GM19397 (cell line): Measurements from ENCODE around the gene PRKG1.
"Not testable (repeated sequence)": the region's sequence is repeated elsewhere in the genome, so short reads cannot be mapped to it uniquely, and the experiment has no call there.

Source experiments
- ATAC-seq: cut with Tn5 transposase; IDR thresholded peaks from one replicate; pipeline ENCODE4 v1.9.1; 2021; ENCODE audit warnings: mild to moderate bottlenecking, moderate library complexity; ENCODE audit not compliant: unreplicated experiment

Gene PRKG1

DNA sequence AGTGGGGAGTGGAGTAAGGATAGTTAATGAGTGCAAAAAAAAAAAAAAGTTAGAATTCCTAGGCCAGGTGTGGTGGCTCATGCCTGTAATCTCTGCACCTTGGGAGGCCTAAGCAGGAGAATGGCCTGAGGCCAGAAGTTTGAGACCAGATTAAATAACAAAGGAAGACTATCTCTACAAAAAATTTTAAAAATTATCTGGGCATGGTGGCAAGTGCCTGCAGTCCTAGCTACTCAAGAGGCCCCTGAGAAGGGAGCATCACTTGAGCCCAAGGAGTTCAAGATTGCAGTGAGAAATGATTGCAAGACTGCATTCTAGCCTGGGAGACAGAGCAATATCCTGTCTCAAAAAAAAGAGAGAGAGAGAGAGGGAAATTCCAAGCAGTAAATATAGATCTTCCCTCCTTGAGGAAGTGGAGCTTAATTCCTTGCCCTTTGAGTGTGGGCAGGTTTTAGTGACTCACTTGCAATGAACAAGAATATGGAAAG lies 644.6 kb downstream of the PRKG1 start:
- ATAC-seq = no peak

DNA sequence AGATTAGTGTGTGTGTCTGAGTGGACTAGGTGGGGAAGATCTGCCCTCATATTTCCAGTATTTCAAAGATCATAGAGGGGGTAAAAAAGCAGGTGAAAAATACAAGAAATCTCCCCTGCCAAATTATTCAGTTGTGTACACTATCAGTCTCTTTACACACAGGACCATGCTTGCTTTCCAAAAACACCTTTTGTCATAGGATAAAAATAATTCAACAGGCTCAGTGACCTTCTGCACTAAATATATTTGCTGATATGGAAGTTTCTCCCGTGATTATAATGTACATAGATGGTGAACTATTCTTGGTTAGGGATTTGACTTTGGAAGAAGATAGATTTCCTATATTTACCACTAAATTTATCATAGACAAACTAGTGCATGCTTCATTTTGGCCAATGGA lies 649.8 kb downstream of the PRKG1 start:
- no peak for ATAC-seq

DNA sequence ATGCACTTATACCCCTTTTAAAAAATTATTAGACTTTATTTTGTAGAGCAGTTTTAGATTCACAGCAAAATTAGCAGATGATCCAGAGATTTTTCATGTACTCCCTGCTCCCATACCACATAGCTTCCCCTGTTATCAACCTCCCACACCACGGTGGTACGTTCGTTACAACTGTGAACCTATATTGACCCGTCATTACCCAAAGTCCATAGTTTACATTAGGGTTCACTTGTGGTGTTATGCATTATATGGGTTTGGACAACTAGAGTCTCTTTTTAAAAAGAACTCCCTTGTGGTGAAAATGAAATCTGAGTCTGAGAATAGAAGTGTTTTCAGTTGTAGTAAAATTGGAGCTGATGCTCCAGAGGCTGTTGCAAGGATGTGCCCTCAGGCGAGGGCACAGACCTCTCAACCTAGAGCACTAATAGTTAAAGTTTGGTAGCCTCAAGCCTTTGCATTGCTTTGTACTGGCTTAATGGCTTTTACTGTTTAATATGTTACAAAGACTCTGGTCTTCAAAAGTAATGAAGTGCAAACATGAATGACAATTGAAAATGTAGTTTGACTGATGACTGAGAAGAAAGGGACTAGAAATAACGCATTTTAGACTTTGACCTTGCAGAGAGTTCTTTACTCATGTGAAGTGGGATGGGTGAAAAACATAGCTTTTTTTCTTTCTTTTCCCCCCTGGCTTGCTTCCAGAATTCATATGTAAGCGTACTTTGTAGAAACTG lies 655.7 kb downstream of the PRKG1 start:
- ATAC-seq = no peak

DNA sequence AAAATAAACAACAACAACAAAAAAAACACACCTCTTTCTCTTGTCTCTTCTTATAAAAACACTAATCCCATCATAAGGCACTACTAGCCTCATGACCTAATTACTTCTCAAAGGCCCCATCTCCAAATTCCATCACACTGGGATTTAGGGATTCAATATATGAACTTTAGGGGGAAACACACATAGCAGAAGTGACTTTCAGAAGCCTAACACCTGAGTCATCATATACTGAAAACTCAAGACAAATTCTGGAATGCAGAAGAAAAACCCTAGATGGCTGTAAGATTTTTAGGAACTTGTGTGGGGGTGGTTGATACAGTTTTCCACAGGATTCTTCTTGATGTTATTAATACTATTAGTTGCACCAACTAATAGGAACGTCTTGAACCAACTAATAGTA lies 658.8 kb downstream of the PRKG1 start:
- no peak for ATAC-seq

DNA sequence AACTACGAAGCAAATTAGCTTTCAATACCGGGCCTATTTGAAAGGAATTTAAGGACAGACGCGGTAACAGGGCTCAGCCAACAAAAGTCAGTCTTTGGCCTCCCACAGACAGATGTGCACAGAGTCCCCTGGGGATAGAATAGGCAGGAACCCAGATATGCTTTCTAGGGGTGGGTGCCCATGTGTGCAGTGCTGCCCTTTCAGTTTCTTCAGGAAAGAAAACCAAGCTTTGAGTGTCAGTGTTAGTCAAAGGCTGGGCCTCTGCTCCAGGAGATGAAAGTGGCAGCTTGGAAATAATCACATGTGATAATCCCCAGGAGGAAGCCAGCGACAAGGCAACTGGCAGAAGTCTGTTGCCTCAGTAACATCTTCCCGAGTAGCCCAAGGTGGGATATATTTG lies 668.9 kb downstream of the PRKG1 start:
- peak; percentile 98 for ATAC-seq

GRCh38 chr10:51744235-51745000 lies 670.1 kb downstream of the PRKG1 start:
- no peak for ATAC-seq

DNA sequence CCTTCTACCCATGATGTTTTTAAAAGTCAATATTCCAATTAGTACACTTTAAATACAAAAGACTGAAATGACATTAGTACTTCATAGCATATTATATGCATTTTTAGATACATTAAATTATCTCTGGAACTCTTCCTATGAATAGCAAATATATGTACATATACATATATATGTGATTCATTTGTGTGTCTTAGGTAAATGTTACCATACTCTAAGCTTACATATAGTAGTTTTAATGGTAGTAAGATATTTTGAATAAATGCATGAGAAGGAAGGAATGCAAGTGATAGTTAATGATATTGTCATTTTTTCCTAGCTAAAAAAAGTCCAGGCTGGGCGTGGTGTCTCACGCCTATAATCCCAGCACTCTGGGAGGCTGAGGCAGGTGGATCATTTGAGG lies 671.1 kb downstream of the PRKG1 start:
- no peak for ATAC-seq

DNA sequence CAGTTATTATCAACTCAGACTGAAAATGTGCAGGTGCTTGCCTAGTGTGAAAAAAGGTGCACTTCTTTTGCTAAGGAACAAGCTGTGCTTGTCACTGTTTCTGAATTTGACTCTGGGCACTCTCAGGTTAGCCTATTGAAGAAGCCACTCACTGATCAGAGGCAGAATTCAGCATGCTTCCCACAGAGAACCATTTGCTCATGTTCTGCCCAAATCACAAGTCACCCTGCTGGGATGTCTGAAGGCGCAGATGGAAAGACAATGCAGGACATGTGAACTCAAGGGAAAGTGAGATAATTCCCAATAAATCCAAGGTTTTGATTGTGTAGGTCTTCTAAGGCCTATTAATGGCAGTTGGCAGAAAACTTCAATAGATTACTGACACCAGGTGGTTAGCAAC lies 672.9 kb downstream of the PRKG1 start:
- no peak for ATAC-seq

DNA sequence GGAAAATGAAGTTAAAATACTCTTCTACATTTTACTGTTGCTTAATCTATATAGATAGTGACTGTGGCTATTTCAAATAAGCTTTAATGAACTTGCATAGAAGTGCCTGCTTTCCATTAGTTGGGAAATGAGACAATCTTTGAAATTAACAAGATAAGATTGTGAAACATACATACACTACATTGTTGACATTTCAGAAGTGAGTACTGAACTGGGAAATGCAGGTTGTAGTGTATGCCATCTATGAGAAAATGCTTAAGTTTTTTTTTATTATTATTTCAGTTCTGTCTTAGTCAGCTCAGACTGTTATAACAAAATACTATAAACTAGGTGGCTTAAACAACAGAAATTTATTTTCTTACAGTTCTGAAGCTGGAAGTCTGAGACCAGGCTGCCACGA lies 674.7 kb downstream of the PRKG1 start:
- ATAC-seq = no peak

DNA sequence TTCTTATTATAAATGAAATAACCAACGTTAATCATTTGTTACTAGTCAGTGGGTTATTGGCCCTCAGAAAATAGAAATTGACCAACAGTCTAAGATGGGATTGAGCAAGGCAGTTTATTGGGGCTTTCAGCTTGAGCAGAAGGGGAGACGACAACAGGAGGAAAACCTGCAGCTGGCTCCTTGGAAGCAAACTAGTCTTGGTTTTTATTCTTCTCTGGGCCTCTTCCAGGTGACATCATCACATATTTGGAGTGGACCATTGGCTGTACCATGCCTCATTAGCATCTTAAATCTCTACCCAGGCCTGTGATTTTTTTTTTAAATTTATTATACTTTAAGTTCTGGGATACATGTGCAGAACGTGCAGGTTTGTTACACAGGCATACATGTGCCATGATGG lies 684.1 kb downstream of the PRKG1 start:
- ATAC-seq = no peak

DNA sequence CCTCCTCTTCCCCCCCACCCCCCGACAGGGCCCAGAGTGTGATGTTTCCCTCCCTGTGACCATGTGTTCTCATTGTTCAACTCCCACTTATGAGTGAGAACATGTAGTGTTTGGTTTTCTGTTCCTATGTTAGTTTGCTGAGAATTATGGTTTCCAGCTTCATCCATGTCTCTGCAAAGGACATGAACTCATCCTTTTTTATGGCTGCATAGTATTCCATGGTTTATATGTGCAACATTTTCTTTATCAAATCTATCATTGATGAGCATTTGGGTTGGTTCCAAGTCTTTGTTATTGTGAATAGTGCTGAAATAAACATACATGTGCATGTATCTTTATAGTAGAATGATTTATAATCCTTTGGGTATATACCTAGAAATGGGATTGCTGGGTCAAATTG lies 684.6 kb downstream of the PRKG1 start:
- ATAC-seq = not testable (repeated sequence)

GRCh38 chr10:51759896-51760534 lies 685.7 kb downstream of the PRKG1 start:
- no peak for ATAC-seq

- no peak for ATAC-seq
Measured at GRCh38 chr10:51760864-51761640, 686.8 kb downstream of the PRKG1 start.

GRCh38 chr10:51763746-51764145 lies 689.5 kb downstream of the PRKG1 start:
- no peak for ATAC-seq

DNA sequence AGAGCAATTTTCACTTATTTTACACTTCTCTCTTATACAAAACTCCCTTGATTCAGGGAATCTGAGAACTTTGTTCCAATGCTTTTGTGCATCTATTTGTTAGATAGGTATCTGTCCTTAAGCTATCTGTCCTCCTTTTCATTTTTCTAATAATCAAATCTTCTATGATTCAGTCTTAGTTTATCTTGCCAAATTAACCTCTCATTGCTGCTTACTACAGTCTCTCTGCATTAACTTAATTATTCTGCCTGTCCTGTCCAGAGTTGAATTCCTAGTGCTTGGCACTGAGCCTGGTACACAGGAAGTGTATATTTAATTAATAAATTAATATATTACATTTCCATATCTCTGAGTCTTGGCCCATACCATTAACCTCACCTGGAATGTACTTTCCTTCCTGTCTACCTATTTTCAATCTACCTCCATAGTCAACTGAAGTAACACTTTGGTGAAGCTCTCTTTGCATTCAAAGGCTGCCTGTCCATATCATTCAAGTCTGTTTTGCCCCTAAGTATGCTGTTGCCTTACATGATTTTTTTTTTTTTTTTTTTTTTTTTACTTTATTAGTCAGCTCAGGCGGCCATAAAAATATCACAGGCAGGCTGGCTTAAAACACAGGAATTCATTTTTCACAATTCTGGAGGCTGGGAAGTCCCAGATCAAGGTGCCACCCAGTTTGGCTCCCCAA lies 691.1 kb downstream of the PRKG1 start:
- ATAC-seq = no peak

GRCh38 chr10:51766423-51767102 lies 692.3 kb downstream of the PRKG1 start:
- no peak for ATAC-seq

DNA sequence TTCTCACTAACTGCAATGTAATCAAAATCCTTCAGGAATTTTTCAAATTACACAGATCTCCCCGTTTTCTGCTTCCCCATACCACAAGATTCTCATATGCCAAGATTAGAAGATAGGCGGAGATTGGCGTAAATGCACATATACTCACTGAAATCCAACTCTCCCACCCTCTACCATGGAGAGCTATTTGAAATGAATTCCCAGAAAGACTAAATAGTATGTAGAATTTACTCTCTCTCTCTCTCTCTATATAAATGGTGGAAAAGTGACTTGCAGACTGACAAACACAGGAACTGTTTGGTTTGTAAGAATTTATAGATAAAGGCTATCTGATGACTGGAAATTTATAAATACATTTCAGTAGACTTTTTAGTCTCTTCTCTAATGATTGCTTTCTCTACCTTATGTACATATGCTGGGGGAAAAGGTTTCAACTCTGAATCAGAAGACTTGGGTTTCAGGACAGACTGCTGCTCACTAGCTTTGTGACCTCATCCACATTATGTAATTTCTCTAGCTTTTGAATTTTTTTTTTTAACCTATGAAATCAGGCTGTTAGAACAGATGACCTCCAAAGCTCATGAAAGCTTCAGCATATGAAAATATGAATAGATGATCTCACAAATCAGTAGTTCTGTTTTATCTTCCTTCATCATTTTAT lies 692.9 kb downstream of the PRKG1 start:
- ATAC-seq = no peak

DNA sequence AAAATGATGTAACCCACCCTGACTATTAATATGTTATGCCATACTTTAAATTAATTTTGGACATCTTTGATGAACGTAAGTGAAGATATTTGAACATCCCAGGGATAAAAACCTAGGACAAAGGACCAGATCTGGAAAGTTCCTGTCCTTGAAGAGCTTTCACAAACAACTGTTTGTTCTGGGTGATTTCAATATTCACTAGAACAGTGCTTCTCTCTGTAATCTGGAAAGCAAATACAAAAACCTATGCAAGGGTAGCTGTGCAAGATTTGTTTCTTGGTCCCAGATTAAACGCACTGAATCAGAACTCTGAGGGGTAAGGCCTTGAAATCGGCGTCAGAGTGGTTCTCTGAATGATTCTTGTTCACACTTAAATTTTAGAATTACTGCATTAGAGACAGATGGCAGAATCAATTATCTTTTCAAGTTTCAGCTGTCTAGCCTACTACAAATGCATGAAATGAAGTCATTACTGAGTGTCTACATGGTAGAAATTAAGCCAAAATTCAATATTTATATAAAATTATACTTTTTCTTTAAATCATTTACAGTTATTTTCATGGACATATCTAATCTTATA lies 694.7 kb downstream of the PRKG1 start:
- ATAC-seq = no peak

DNA sequence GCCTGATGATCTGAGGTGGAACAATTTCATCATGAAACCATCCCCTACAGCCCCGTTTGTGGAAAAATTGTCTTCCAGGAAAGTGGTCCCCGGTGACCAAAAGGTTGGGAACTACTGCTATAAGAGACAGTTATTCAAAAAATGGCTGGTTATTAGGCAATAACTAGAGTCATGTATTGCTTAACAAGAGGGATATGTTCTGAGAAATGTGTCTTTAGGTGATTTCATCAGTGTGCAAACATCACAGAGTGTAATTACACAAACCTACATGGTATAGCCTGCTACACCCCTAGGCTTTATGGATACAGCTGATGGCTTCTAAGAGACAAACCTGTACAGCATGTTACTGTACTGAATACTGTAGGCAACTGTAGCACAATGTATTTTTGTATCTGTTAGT lies 696.4 kb downstream of the PRKG1 start:
- no peak for ATAC-seq
